ENCODE data around the gene TMEM72. TPM values are rescaled to one million over a fixed set of nuclear protein-coding genes. Genes with fewer than 3 reads are reported as not detected.

TMEM72 gene
- total and polyA plus RNA-seq, 4 donors = 0.02 to 0.33 TPM; not detected in 2

DNA sequence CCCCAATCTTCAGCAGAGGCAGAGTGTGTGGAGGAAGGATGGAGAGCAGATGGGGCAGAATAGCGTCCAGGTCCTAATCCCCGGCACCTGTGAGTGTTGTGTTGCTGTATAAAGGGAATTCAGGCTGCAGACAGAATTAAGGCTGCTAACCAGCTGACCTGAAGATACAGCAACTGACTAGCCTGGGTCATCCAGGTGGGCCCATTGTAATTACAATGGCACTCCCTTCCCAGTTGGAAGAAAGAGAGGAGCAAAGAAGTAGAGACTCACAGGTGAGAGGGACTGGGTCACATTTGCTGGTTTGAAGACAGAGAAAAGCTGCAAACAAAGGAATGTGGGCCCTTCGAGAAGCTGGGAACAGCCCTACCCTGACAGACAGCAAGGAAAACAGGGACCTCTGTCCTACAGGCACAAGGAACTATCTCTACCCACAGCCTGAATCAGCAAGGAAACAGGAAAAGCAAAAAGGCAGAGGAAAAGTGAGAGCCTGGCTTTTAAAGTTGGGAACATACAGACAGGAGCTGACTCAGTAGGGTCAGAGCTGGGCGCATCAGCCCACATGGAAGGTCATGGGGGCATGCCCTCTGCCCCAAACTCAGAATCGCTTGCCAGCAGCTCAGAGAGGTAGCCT is 11.6 kb upstream of the TMEM72 start:
- WGBS = 67% methylated on average over 5 of the region's 5 CpGs
- no peak overlapping the region for H3K9ac ChIP-seq (ENCODE audit: low read depth in 1 of 2, low read length in 2 of 2)
- H3K27me3 ChIP-seq (ENCODE audit: control insufficient read depth in 4 of 4, insufficient read depth in 4 of 4, low read length in 3 of 4) = no peaks in the 10 kb centered on the region
- TF ChIP-seq RXRA (IDR thresholded peaks at IDR 0.05) = no peak
- TF ChIP-seq RAD21 (IDR thresholded peaks at IDR 0.05) = no peak
- TF ChIP-seq, protein P1, sequence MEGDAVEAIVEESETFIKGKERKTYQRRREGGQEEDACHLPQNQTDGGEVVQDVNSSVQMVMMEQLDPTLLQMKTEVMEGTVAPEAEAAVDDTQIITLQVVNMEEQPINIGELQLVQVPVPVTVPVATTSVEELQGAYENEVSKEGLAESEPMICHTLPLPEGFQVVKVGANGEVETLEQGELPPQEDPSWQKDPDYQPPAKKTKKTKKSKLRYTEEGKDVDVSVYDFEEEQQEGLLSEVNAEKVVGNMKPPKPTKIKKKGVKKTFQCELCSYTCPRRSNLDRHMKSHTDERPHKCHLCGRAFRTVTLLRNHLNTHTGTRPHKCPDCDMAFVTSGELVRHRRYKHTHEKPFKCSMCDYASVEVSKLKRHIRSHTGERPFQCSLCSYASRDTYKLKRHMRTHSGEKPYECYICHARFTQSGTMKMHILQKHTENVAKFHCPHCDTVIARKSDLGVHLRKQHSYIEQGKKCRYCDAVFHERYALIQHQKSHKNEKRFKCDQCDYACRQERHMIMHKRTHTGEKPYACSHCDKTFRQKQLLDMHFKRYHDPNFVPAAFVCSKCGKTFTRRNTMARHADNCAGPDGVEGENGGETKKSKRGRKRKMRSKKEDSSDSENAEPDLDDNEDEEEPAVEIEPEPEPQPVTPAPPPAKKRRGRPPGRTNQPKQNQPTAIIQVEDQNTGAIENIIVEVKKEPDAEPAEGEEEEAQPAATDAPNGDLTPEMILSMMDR (IDR thresholded peaks at IDR 0.05; ENCODE audit: low read depth, low read length, missing input control) = no peak
- peak; percentile 42 for TF ChIP-seq NR2F2 (IDR thresholded peaks at IDR 0.05)
- no peak for TF ChIP-seq FOXA2 (IDR thresholded peaks at IDR 0.05)
- TF ChIP-seq JUND (IDR thresholded peaks at IDR 0.05) = no peak
- no peaks in the 10 kb centered on the region for H3K9me3 ChIP-seq (ENCODE audit: control insufficient read depth in 4 of 4, low read length in 3 of 4)
- no peaks in the 10 kb centered on the region for H3K36me3 ChIP-seq (ENCODE audit: control insufficient read depth in 4 of 4, insufficient read depth in 3 of 4, low read depth in 1 of 4, low read length in 3 of 4)
- DNase-seq (ENCODE audit: low spot score) = no peak
- H3K4me3 ChIP-seq (ENCODE audit: low read depth in 1 of 3, low read length in 3 of 3) = no peak overlapping the region
- no peaks in the 10 kb centered on the region for H3K4me1 ChIP-seq (ENCODE audit: control insufficient read depth in 4 of 4, insufficient read depth in 4 of 4, low read length in 3 of 4)
- no peak overlapping the region for H3K27ac ChIP-seq (ENCODE audit: low read depth in 1 of 2, low read length in 2 of 2)

GRCh38 chr10:44902941-44903545 is 8.1 kb upstream of the TMEM72 start:
- Histone ChIP-seq H3K4me3 (ENCODE audit: low read depth in 1 of 3, low read length in 3 of 3) (no peak overlapping the region), H3K27me3 (ENCODE audit: control insufficient read depth in 4 of 4, insufficient read depth in 4 of 4, low read length in 3 of 4) (no peaks in the 10 kb centered on the region), H3K4me1 (ENCODE audit: control insufficient read depth in 4 of 4, insufficient read depth in 4 of 4, low read length in 3 of 4) (no peaks in the 10 kb centered on the region), H3K36me3 (ENCODE audit: control insufficient read depth in 4 of 4, insufficient read depth in 3 of 4, low read depth in 1 of 4, low read length in 3 of 4) (no peaks in the 10 kb centered on the region), H3K9ac (ENCODE audit: low read depth in 1 of 2, low read length in 2 of 2) (no peak overlapping the region), H3K9me3 (ENCODE audit: control insufficient read depth in 4 of 4, low read length in 3 of 4) (no peaks in the 10 kb centered on the region), H3K27ac (ENCODE audit: low read depth in 1 of 2, low read length in 2 of 2) (no peak overlapping the region)
- TF ChIP-seq SP1 (IDR thresholded peaks at IDR 0.05) (no peak), RXRA (IDR thresholded peaks at IDR 0.05) (no peak), JUND (IDR thresholded peaks at IDR 0.05) (no peak)
- no peak for DNase-seq (ENCODE audit: low spot score)
- WGBS = 86% methylated on average over 9 of the region's 9 CpGs

DNA sequence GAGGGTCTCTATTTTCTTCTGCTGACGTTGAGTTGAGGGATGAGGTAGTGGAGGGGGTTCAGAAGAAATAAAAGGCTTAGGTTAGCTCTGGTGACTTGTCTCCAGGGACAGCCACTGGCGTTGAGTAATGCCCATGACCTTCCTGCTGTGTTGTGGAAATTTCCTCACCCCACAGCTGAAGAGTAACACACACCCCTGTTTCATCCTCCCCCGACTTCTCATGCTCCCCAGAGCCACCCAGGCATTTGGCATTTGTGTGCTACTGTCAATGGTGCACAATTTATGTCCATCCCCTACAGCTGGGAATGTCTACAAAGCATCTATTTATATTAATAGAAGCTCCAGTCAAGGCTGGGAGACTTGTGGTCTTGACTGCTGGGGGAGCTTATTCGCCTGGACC is 4.7 kb upstream of the TMEM72 start:
- no peak for DNase-seq (ENCODE audit: low spot score)

More for the DNA sequence above, 4.7 kb upstream of the TMEM72 start:
- no peak for TF ChIP-seq FOXA2 (IDR thresholded peaks at IDR 0.05)
- no peak for TF ChIP-seq JUND (IDR thresholded peaks at IDR 0.05)
- TF ChIP-seq, protein P1 (IDR thresholded peaks at IDR 0.05; ENCODE audit: low read depth, low read length, missing input control) = no peak
- TF ChIP-seq, protein P2, sequence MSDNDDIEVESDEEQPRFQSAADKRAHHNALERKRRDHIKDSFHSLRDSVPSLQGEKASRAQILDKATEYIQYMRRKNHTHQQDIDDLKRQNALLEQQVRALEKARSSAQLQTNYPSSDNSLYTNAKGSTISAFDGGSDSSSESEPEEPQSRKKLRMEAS (IDR thresholded peaks at IDR 0.05) = no peak
- no peak for TF ChIP-seq GABPA (IDR thresholded peaks at IDR 0.05 in 1 of 2, conservative IDR thresholded peaks at IDR 0.05 in 1 of 2)
- no peak for TF ChIP-seq FOXA1 (IDR thresholded peaks at IDR 0.05)
- TF ChIP-seq RXRA (IDR thresholded peaks at IDR 0.05) = no peak
- TF ChIP-seq TAF1 (conservative IDR thresholded peaks at IDR 0.05) = no peak
- no peak for TF ChIP-seq RAD21 (IDR thresholded peaks at IDR 0.05)
- TF ChIP-seq ATF3 (IDR thresholded peaks at IDR 0.05) = no peak
- no peak for TF ChIP-seq HNF4G (IDR thresholded peaks at IDR 0.05)
- TF ChIP-seq NR2F2 (IDR thresholded peaks at IDR 0.05) = no peak
- no peak for TF ChIP-seq HNF4A (conservative IDR thresholded peaks at IDR 0.05)
- no peak for TF ChIP-seq YY1 (IDR thresholded peaks at IDR 0.05)
- Histone ChIP-seq H3K4me1 (ENCODE audit: control insufficient read depth in 4 of 4, insufficient read depth in 4 of 4, low read length in 3 of 4) (peaks cover 2 to 12% (median 8%) of the 10 kb centered on the region in 4 donors), H3K9ac (ENCODE audit: low read depth in 1 of 2, low read length in 2 of 2) (no peak overlapping the region), H3K27me3 (ENCODE audit: control insufficient read depth in 4 of 4, insufficient read depth in 4 of 4, low read length in 3 of 4) (no peaks in the 10 kb centered on the region), H3K36me3 (ENCODE audit: control insufficient read depth in 4 of 4, insufficient read depth in 3 of 4, low read depth in 1 of 4, low read length in 3 of 4) (no peaks in the 10 kb centered on the region), H3K9me3 (ENCODE audit: control insufficient read depth in 4 of 4, low read length in 3 of 4) (no peaks in the 10 kb centered on the region), H3K4me3 (ENCODE audit: low read depth in 1 of 3, low read length in 3 of 3) (no peak overlapping the region), H3K27ac (ENCODE audit: low read depth in 1 of 2, low read length in 2 of 2) (no peak overlapping the region)
- 80% methylated on average over 4 of the region's 4 CpGs for WGBS
